Brain microvascular endothelial cell (primary cell): ENCODE measurements around the gene VMAC.

ENCODE experiments used
- DNase-seq: peaks from one replicate; pipeline ENCODE4 v3.0.0-alpha.2; 2020
- H3K27ac ChIP-seq: fragments of 250-450 bp; sonication (Bioruptor Pico); 2 replicates; pipeline ENCODE4 v1.5.1; 2020; ENCODE audit warnings: mild to moderate bottlenecking, moderate library complexity
- H3K27me3 ChIP-seq: fragments of 250-450 bp; sonication (Bioruptor Pico); replicated peaks from 2 replicates; pipeline ENCODE4 v1.5.1; 2020; ENCODE audit warnings: mild to moderate bottlenecking
- H3K36me3 ChIP-seq: fragments of 250-450 bp; sonication (Bioruptor Pico); replicated peaks from 2 replicates; pipeline ENCODE4 v1.5.1; 2020; ENCODE audit warnings: mild to moderate bottlenecking
- H3K4me3 ChIP-seq: 2 replicates; pipeline ENCODE4 v1.5.1; 2011; ENCODE audit warnings: low read depth, mild to moderate bottlenecking, control low read depth, low read length, moderate library complexity
- CTCF ChIP-seq: IDR thresholded peaks from 2 replicates; pipeline ENCODE4 v1.5.1; 2011; ENCODE audit warnings: low read depth, mild to moderate bottlenecking, moderate library complexity, low read length, control low read depth, inconsistent platforms; ENCODE audit errors: missing control alignments
- in situ Hi-C: cut with HindIII; loops from 2 replicates; pipeline ENCODE4 v1.10.0; 2017; ENCODE audit warnings: low sequenced_read_pairs, low pct_ligation_motif_present

The VMAC gene

GRCh38 chr19:5958074-5958850 is 53.6 kb downstream of the VMAC start:
- in situ Hi-C loops: no loop called here
- TF ChIP-seq CTCF: no peak
- no peak for DNase-seq
- no peak overlapping the region for H3K27ac ChIP-seq
- H3K27me3 ChIP-seq: no peaks in the 10 kb centered on the region
- H3K36me3 ChIP-seq: no peaks in the 10 kb centered on the region
- no peak overlapping the region for H3K4me3 ChIP-seq

- DNase-seq: no peak
- Histone ChIP-seq H3K36me3 (no peaks in the 10 kb centered on the region), H3K27me3 (no peaks in the 10 kb centered on the region), H3K4me3 (no peak overlapping the region), H3K27ac (no peak overlapping the region)
- TF ChIP-seq CTCF: no peak
- in situ Hi-C loops: no loop called here
These were observed 54.1 kb downstream of the VMAC start for GRCh38 chr19:5958851-5959122.

GRCh38 chr19:5959260-5960004 is 54.8 kb downstream of the VMAC start:
- H3K27me3 ChIP-seq: no peaks in the 10 kb centered on the region
- H3K36me3 ChIP-seq: no peaks in the 10 kb centered on the region
- TF ChIP-seq CTCF: no peak
- DNase-seq: no peak
- H3K4me3 ChIP-seq: no peak overlapping the region
- no peak overlapping the region for H3K27ac ChIP-seq
- in situ Hi-C loops: no loop called here
